GM13976 (cell line): Measurements from ENCODE around the gene SAMD14.

ENCODE experiments used
- DNase-seq: peaks from one replicate; pipeline ENCODE4 v3.0.0; 2012; ENCODE audit warnings: low spot score
- in situ Hi-C: fragments of 300-500 bp; cut with MboI; formaldehyde crosslinking; loops from one replicate; pipeline ENCODE4 v1.12.0; 2022; ENCODE audit warnings: low sequenced_read_pairs, mixed read lengths, inconsistent platforms; ENCODE audit not compliant: unreplicated experiment
- TF ChIP-seq, protein P1 (sequence below): IDR thresholded peaks from 2 replicates; pipeline ENCODE4 v1.5.1; 2012; ENCODE audit warnings: borderline replicate concordance, mild to moderate bottlenecking; ENCODE audit not compliant: insufficient read depth; ENCODE audit errors: extremely low read depth, missing control alignments, control extremely low read depth

Gene SAMD14

DNA sequence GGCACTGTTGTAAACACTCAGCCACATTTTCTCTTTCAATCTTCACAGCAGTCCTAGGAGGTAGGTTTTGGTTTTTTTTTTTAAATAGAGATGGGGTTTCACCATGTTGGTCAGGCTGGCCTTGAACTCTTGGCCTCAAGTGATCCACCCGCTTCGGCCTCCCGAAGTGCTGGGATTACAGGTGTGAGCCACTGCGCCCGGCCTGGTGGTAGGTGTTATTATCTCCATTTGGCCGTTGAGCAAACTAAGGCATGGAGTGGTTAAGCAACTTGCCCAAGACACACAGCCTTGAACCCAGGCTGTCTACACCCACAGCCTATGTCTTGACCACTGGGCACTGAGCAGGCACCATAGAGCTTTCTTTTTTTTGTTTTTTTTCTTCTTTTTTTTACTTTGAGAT lies 44.5 kb upstream of the SAMD14 start:
- in situ Hi-C loops, result no loop called here

DNA sequence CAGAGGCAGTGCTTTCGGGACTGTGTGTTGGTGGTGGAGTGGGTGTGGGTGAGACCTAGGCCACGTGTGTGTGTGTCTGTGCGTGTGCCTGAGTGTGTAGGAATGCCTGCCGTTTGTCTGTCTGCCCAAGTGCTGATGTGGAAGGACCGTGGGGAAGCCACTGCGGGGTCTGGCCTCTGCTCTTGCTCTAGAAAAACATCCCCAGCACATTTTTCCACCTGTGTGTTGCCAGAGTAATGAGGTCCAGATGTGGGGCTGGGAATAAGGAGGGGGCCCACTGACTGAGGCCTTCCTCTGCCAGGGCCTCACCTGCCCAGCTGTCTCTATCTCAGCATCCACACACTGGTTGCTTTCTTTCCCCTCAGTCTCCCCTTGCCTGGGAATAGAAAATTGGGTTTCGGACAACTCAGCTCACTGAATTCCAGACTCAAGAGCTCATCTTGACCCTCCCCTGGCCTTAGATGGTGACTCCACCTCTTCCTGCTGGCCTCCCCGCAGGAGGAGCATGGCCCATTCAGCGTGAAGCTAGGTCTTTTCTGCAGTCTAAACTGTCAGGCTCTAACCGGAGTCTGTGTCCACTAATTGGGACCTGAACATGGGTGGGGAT lies 43.5 kb upstream of the SAMD14 start:
- DNase-seq, result no peak
- in situ Hi-C loops, result no loop called here

More for the DNA sequence above, 44.5 kb upstream of the SAMD14 start:
- no peak for DNase-seq
- TF ChIP-seq, protein P1, sequence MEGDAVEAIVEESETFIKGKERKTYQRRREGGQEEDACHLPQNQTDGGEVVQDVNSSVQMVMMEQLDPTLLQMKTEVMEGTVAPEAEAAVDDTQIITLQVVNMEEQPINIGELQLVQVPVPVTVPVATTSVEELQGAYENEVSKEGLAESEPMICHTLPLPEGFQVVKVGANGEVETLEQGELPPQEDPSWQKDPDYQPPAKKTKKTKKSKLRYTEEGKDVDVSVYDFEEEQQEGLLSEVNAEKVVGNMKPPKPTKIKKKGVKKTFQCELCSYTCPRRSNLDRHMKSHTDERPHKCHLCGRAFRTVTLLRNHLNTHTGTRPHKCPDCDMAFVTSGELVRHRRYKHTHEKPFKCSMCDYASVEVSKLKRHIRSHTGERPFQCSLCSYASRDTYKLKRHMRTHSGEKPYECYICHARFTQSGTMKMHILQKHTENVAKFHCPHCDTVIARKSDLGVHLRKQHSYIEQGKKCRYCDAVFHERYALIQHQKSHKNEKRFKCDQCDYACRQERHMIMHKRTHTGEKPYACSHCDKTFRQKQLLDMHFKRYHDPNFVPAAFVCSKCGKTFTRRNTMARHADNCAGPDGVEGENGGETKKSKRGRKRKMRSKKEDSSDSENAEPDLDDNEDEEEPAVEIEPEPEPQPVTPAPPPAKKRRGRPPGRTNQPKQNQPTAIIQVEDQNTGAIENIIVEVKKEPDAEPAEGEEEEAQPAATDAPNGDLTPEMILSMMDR, result no peak

DNA sequence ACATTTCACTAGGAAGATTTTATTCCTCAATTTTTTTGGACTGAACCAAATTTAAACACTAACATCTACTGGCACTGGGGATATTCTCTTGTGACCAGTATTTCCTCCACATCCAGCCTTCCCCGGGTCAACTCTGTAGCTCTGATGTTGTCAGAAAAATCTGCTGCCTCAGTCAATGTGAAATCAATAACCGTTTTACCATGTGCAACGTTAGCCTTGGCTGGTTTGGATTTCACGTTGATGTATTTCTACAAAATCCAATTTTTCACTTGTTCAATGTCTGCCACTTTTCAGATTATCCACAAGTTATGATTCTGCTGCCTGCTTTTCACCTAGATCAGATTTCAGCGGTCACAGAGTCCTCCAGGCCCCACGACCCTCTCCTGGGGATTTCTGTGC lies 43.0 kb upstream of the SAMD14 start:
- in situ Hi-C loops, result no loop called here
- TF ChIP-seq, protein P1, result no peak
- DNase-seq, result no peak

More for the DNA sequence above, 43.5 kb upstream of the SAMD14 start:
- TF ChIP-seq, protein P1, result no peak

DNA sequence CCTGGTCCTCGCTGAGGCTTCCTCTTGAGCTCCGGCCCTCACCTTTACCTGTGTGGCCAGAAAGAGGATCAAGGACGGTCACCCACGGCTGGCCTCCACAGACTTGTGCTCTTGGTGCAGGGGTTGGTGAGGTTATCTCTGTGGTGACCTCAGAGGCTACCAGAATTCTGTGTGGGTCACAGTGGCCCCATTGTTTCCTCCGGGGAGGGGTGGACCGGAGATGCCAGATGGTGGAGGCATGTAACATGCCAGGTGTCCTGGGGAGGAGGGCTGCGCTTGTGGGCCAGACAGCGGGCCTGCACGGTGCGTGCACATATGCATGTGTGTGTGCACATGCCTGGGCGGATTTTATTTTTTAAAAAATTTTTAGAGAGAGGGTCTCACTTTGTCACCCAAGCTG lies 42.2 kb upstream of the SAMD14 start:
- DNase-seq, result no peak
- TF ChIP-seq, protein P1, result no peak
- in situ Hi-C loops, result no loop called here

DNA sequence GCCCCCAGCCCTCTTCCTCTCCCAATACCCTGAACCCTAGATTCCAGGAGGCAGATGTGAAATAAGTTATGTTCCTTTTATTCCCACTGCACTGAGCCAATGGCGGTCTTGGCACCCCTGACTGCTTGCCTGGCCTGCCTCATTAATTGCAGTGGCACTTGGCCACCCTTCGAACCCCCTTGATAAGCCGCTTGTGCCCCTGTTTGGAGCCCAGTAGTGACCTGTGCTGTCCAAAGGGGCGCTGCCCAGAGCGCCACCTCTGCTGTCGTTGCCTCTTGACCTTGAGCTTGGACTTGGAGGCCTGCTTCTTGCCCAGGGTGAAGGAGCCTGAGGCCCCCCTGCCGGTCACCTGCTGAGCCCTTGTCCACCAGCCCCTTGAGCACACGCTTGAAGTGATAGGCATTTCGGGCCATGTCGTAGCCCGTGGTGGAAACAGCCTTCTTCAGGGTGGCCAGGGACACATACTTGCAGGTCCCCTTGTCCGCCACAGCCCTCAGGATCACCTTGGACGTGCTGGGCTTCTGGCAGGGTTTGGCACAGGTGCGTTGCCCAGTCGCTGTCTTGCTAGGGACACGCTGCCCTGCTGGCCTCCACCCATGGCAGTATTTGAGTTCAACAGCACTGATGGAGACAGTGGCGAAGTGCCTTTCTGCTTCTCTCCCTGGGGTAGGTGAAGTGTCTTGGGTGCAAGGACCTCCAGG lies 41.6 kb upstream of the SAMD14 start:
- TF ChIP-seq, protein P1, result no peak
- in situ Hi-C loops, result no loop called here
- no peak for DNase-seq

DNA sequence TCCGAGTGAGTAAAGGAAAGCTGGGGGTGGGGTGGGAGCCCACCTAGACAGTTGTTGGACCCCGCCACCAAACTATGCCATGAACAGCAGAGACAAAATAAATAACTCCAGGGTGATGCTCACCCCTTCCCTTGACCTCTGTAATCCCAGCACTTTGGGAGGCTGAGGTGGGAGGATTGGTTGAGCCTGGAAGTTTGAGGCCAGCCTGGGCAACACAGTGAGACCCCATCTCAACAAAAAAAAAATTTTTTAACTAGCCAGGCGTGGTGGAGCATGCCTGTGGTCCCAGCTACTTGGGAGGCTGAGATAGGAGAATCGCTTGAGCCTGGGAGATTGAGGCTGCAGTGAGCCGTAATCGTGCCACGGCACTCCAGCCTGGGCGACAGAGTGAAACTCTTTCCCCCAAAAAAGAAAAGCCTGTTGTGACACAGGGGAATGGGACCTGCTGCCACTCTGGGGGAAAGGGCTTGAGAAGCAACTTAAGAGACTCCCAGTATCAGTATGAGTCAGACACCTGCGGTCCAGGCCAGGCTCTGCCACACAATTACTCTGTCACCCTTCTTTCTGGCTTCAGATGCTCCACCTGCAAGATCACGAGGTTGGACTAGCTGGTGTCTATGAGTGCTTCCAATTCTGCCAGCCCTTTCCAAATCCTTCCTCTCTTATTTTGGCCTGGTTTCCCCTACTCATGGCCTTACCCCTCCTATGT lies 40.9 kb upstream of the SAMD14 start:
- TF ChIP-seq, protein P1, result no peak
- in situ Hi-C loops, result no loop called here
- DNase-seq, result peak; percentile 68
